Measurements from ENCODE around the gene COPE. TPM values are rescaled to one million over a fixed set of nuclear protein-coding genes. Genes with fewer than 3 reads are reported as not detected.

COPE gene
- total RNA-seq, 4 donors from 2014 or later, result 112 to 223 (median 208) TPM

- Histone ChIP-seq H3K4me3 (peak overlapping the region; percentile 40), H3K9me3 (no peaks in the 10 kb centered on the region), H3K27me3 (peaks cover 15% of the 10 kb centered on the region), H3K4me1 (peaks cover 22% of the 10 kb centered on the region), H3K27ac (no peak overlapping the region), H3K36me3 (peaks cover 36% of the 10 kb centered on the region)
- no peak for TF ChIP-seq POLR2AphosphoS5 (IDR thresholded peaks at IDR 0.05)
- TF ChIP-seq EP300 (IDR thresholded peaks at IDR 0.05), result no peak
- no peak for TF ChIP-seq POLR2A (IDR thresholded peaks at IDR 0.05)
- TF ChIP-seq, protein P1, sequence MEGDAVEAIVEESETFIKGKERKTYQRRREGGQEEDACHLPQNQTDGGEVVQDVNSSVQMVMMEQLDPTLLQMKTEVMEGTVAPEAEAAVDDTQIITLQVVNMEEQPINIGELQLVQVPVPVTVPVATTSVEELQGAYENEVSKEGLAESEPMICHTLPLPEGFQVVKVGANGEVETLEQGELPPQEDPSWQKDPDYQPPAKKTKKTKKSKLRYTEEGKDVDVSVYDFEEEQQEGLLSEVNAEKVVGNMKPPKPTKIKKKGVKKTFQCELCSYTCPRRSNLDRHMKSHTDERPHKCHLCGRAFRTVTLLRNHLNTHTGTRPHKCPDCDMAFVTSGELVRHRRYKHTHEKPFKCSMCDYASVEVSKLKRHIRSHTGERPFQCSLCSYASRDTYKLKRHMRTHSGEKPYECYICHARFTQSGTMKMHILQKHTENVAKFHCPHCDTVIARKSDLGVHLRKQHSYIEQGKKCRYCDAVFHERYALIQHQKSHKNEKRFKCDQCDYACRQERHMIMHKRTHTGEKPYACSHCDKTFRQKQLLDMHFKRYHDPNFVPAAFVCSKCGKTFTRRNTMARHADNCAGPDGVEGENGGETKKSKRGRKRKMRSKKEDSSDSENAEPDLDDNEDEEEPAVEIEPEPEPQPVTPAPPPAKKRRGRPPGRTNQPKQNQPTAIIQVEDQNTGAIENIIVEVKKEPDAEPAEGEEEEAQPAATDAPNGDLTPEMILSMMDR (IDR thresholded peaks at IDR 0.05), result no peak
- 80% methylated on average over 7 of the region's 77 CpGs for WGBS
- DNase-seq (ENCODE audit: low spot score in 2 of 2), result peak in 1 of 2 donors; percentile 72
Measured at GRCh38 chr19:18868380-18869022, 50.7 kb downstream of the COPE start.

DNA sequence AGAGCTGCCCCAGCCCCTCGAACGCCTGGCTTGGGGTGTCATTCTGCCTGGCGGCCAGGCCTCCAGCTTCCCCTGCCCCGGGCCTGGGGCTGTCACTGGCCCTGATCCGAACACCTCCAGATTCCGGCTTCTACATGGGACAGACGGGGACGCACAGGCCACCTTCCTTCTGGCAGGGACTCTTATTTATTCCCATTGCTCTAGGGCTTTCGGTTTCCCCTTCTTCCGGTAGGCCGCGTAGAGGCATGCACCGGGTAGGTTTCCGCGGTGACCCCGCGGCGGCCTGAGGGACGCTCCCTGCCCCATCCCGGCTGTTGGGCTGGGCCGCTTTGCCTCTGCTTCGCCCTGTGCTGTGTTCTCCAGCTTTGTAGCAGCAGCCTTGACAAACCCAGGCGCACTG is 51.4 kb downstream of the COPE start:
- H3K27ac ChIP-seq, result no peak overlapping the region
- peaks cover 44% of the 10 kb centered on the region for H3K36me3 ChIP-seq
- peak in 1 of 2 donors; percentile 51 for DNase-seq (ENCODE audit: low spot score in 2 of 2)
- no peak overlapping the region for H3K4me3 ChIP-seq
- peaks cover 22% of the 10 kb centered on the region for H3K4me1 ChIP-seq
- H3K27me3 ChIP-seq, result peaks cover 15% of the 10 kb centered on the region
- TF ChIP-seq POLR2A (IDR thresholded peaks at IDR 0.05), result no peak
- TF ChIP-seq EP300 (IDR thresholded peaks at IDR 0.05), result no peak
- TF ChIP-seq, protein P1 (IDR thresholded peaks at IDR 0.05), result no peak
- WGBS, result 87% methylated on average over 23 of the region's 23 CpGs
- H3K9me3 ChIP-seq, result no peaks in the 10 kb centered on the region

GRCh38 chr19:18867199-18867598 is 52.0 kb downstream of the COPE start:
- no peak overlapping the region for H3K27ac ChIP-seq
- H3K4me1 ChIP-seq, result peaks cover 22% of the 10 kb centered on the region
- H3K9me3 ChIP-seq, result no peaks in the 10 kb centered on the region
- WGBS, result 93% methylated on average over 21 of the region's 23 CpGs
- DNase-seq (ENCODE audit: low spot score in 2 of 2), result no peak
- H3K4me3 ChIP-seq, result no peak overlapping the region
- TF ChIP-seq POLR2AphosphoS5 (IDR thresholded peaks at IDR 0.05) (no peak), EP300 (IDR thresholded peaks at IDR 0.05) (no peak), POLR2A (IDR thresholded peaks at IDR 0.05) (no peak)
- TF ChIP-seq, protein P1 (IDR thresholded peaks at IDR 0.05), result no peak
- H3K36me3 ChIP-seq, result peaks cover 49% of the 10 kb centered on the region
- peaks cover 15% of the 10 kb centered on the region for H3K27me3 ChIP-seq

GRCh38 chr19:18866800-18867123 is 52.4 kb downstream of the COPE start:
- Histone ChIP-seq H3K4me1 (peaks cover 22% of the 10 kb centered on the region), H3K27ac (no peak overlapping the region), H3K9me3 (no peaks in the 10 kb centered on the region), H3K36me3 (peaks cover 54% of the 10 kb centered on the region), H3K4me3 (no peak overlapping the region), H3K27me3 (peaks cover 15% of the 10 kb centered on the region)
- no peak for DNase-seq (ENCODE audit: low spot score in 2 of 2)
- WGBS, result 69% methylated on average over 17 of the region's 17 CpGs
- TF ChIP-seq, protein P1 (IDR thresholded peaks at IDR 0.05), result no peak
- TF ChIP-seq POLR2AphosphoS5 (IDR thresholded peaks at IDR 0.05) (no peak), EP300 (IDR thresholded peaks at IDR 0.05) (no peak), POLR2A (IDR thresholded peaks at IDR 0.05) (no peak)

DNA sequence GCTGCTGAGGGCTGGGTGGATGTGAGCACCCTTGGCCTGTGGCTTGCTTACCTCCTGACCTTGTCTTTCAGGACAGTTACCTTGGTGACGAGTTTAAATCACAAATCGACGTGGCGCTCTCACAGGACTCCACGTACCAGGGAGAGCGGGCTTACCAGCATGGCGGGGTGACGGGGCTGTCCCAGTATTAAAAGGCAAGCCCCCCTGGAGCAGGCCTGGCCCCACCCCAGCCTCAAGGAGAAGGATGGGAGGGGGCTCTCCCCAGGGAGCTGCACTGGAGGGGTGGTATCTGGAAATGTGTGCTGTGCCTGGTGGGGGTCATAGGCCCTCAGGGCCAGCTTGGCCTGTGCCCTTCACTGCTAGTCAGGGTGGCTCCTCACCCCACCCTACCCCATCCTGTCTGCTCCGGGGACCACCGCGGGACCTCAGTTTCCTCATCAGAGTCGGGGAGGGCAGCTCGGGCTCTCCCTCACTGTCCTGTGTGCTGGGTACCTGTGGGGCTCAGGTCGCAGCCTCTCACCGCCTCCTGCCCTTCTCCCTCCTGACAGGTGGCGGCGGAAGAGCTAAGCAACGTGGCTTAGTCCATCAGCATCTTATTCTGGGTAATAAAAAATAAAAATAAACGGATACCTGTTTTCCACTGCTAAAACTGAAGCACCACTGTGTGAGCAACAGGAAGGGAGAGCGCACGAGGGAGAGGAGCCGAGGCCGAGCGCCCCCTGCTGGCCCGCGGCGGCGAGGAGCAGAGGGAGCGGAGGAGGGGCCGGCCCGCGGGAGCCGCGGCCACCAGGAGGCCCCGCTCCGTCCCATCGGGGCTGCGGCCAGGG is 53.0 kb downstream of the COPE start:
- peak in 1 of 2 donors; percentile 64 for DNase-seq (ENCODE audit: low spot score in 2 of 2)
- Histone ChIP-seq H3K4me1 (peaks cover 22% of the 10 kb centered on the region), H3K36me3 (peaks cover 59% of the 10 kb centered on the region), H3K9me3 (no peaks in the 10 kb centered on the region), H3K27ac (no peak overlapping the region), H3K27me3 (peaks cover 15% of the 10 kb centered on the region), H3K4me3 (no peak overlapping the region)
- WGBS, result 35% methylated on average over 30 of the region's 38 CpGs
- TF ChIP-seq POLR2AphosphoS5 (IDR thresholded peaks at IDR 0.05), result no peak
- TF ChIP-seq, protein P1 (IDR thresholded peaks at IDR 0.05), result peak; percentile 86 to 98
- TF ChIP-seq POLR2A (IDR thresholded peaks at IDR 0.05), result no peak
- no peak for TF ChIP-seq EP300 (IDR thresholded peaks at IDR 0.05)

Data from suprapubic skin (tissue), 4 donors.